Pancreas (tissue), 10 donors: ENCODE results near the gene COL4A1. TPM values are rescaled to one million over a fixed set of nuclear protein-coding genes. Genes with fewer than 3 reads are reported as not detected.

Source experiments
- ATAC-seq, 4 donors: fragments of 200-7000 bp; cut with Tn5 transposase; one replicate each; pipeline versions ENCODE4 v1.8.0 to v1.9.1; 2020; ENCODE audit warnings: mild to moderate bottlenecking in 4 of 4, moderate library complexity in 4 of 4
- DNase-seq, 6 donors: peaks; one replicate each; pipeline ENCODE4 v3.0.0-alpha.2; 2020
- FAIRE-seq: peaks from 2 replicates; lab custom pipeline; 2012; peaks lifted over from hg19 to GRCh38; lab: Jason Lieb, UNC
- H3K27ac ChIP-seq, 4 donors: fragments of 200-600 bp; sonication (generic); 1 replicate in 3 of 4; 2 replicates in 1 of 4; pipeline versions ENCODE4 v1.5.0 to v1.8.0; 2020
- H3K27me3 ChIP-seq, 4 donors: fragments of 200-600 bp; one replicate each; pipeline ENCODE4 v1.8.0; 2021
- H3K36me3 ChIP-seq, 3 donors: fragments of 200-600 bp; sonication (generic) in 1 of 3; one replicate each; pipeline versions ENCODE4 v1.5.0 to v1.8.0; 2020 to 2021
- H3K4me1 ChIP-seq, 3 donors: fragments of 200-600 bp; one replicate each; pipeline ENCODE4 v1.8.0; 2021
- H3K4me3 ChIP-seq, 4 donors: fragments of 200-600 bp; sonication (generic) in 2 of 4; one replicate each; pipeline versions ENCODE4 v1.5.0 to v1.8.0; 2020 to 2021
- H3K9me3 ChIP-seq, 4 donors: fragments of 200-600 bp; one replicate each; pipeline ENCODE4 v1.8.0; 2021
- WGBS, 2 donors: extraction: QIAGEN DNeasy Blood & Tissue Kit; methylation state at CpG; one replicate each; pipeline ENCODE4 v1.1.7; 2013; 5-methylcytosine and 5-hydroxymethylcytosine counted together
- intact Hi-C, 3 donors: fragments of 100-400 bp; cut with DNase I; formaldehyde crosslinking; loops; one replicate each; pipeline versions ENCODE4 v1.11.1 to v1.14.2; 2022
- polyA plus RNA-seq, 2 donors: library from polyadenylated mRNA; stranded (reverse); fragments of 200-250 nt; gene quantifications; one replicate each; pipeline ENCODE4 v1.2.3, GENCODE V29; 2013
- total RNA-seq, 6 donors: library from RNA; stranded (reverse); fragmentation: NEBNext Ultra II Directional in 4 of 6; extraction: Animal tissue kit (Norgen Biotek cat#: 25700) in 4 of 6; gene quantifications; one replicate each; pipeline versions ENCODE4 v1.2.1 to v1.2.4, GENCODE V29; 2021 to 2023
- TF ChIP-seq, protein P1 (sequence below), 4 donors: fragments of 200-600 bp; sonication (generic) in 3 of 4; IDR thresholded peaks; one replicate each; pipeline versions ENCODE4 v1.5.0 to v1.8.0; 2021; ENCODE audit warnings: antibody characterized with exemption in 4 of 4
- donor health status: healthy with polysubstance abuse.
- donor health status: DM: no; HTN: no; CAD: no; lungs with moderate emphysema.
- donor health status: DM: no; HTN: no; CAD: no.
- donor health status: control.
- donor health status: control.
- donor health status: Bipolar disorder and iron deficiency.
- donor health status: DM: yes; HTN: yes; CAD: no.
- donor health status: DM: no; HTN: no; CAD: no.
- donor health status: DM: no; HTN: no; CAD: no.
- donor health status: DM: yes; HTN: yes; CAD: no.

Gene COL4A1
- total and polyA plus RNA-seq, 8 donors, result 20.7 to 167 (median 35.6) TPM

DNA sequence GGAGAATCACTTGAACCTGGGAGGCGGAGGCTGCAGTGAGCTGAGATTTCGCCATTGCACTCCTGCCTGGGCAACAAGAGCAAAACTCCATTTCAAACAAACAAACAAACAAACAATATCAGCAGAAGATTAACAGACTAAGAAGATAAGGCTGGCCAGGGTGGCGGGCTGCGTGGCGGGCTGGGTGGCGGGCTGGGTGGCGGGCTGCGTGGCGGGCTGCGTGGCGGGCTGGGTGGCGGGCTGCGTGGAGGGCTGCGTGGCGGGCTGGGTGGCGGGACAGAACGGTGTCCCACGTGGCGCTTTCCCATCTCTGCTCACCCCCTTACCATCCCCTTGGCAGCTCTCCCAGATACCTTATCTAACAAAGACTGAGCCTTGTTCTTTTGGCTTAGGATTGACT lies 196.2 kb downstream of the COL4A1 start:
- TF ChIP-seq, protein P1, sequence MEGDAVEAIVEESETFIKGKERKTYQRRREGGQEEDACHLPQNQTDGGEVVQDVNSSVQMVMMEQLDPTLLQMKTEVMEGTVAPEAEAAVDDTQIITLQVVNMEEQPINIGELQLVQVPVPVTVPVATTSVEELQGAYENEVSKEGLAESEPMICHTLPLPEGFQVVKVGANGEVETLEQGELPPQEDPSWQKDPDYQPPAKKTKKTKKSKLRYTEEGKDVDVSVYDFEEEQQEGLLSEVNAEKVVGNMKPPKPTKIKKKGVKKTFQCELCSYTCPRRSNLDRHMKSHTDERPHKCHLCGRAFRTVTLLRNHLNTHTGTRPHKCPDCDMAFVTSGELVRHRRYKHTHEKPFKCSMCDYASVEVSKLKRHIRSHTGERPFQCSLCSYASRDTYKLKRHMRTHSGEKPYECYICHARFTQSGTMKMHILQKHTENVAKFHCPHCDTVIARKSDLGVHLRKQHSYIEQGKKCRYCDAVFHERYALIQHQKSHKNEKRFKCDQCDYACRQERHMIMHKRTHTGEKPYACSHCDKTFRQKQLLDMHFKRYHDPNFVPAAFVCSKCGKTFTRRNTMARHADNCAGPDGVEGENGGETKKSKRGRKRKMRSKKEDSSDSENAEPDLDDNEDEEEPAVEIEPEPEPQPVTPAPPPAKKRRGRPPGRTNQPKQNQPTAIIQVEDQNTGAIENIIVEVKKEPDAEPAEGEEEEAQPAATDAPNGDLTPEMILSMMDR (IDR thresholded peaks at IDR 0.05), result no peak
- Histone ChIP-seq H3K4me3 (no peak overlapping the region), H3K27me3 (no peaks in the 10 kb centered on the region), H3K4me1 (no peaks in the 10 kb centered on the region), H3K36me3 (no peaks in the 10 kb centered on the region), H3K27ac (no peak overlapping the region), H3K9me3 (no peaks in the 10 kb centered on the region)
- DNase-seq (no peak), FAIRE-seq (no peak), ATAC-seq (no peak)
- intact Hi-C loops, result no loop called here
- WGBS, 2 donors, result 86% methylated on average over 9 to 19 of the region's 19 CpGs

DNA sequence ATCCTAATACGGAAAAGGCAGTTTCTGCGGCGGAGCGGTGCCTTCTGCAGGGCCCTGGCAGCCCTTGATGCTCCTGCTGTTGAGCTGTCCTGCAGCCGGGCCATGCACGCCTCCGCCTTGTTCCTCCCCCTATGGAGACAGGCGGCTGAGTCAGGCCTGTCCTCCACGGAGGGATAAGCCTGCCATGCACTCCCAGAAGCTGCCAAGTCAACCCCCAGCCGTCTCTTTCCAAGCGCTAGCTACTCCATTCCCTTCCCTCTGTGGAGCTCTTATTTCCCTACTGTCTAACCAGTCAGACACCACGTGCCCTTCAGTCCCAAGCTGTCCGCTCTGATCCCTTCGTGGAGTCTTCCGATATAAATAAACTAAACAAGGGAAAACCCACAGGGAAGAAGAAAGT lies 197.0 kb downstream of the COL4A1 start:
- FAIRE-seq, result no peak
- intact Hi-C loops, result loop anchor here in 2 of 3 donors (5.0 to 10.0 kb wide), 3 partner anchors 965 to 1148 kb away; no protein-coding TSS in a partner anchor

DNA sequence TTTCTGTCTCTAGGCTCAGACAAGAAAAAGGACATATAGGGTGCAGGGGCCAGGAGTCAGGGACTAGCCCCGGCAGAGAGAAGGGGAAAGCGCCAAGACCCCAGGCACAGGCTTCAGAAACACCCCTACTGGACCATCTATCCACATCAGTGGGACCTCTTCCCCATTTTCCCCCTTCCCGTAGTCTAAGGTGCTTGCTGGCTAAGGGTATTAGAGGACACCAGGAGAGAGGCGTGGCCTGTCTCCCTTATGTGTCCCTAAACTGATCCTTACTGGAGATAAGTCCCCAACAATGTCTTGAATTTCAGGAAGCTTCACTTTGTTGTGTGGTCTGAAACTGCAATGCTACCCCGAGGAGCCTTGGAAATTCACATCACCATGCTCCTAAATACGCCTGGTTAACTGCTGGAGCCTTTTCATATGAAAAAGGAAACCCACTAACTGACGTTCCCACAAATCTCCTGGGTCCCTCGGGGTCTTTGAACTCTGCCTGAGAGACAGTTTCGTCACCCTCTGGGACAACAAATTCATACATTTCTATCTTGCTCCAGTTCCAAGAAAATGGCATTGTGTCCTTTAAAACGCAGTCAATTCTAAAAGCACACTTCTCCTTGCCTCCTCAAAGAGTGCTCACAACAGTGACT lies 197.7 kb downstream of the COL4A1 start:
- FAIRE-seq (no peak), ATAC-seq (peak in 1 of 4 donors; percentile 6), DNase-seq (no peak)
- H3K4me1 ChIP-seq, result peaks cover 0 to 3% (median 0%) of the 10 kb centered on the region in 3 donors
- H3K27me3 ChIP-seq, result no peaks in the 10 kb centered on the region
- no peak overlapping the region for H3K4me3 ChIP-seq
- no peaks in the 10 kb centered on the region for H3K9me3 ChIP-seq
- intact Hi-C loops, result loop anchor here in 2 of 3 donors (5.0 to 10.0 kb wide), 3 partner anchors 964 to 1147 kb away; no protein-coding TSS in a partner anchor
- H3K36me3 ChIP-seq, result no peaks in the 10 kb centered on the region
- no peak overlapping the region for H3K27ac ChIP-seq
- 40 to 43% methylated on average over 10 of the region's 10 CpGs for WGBS, 2 donors
- TF ChIP-seq, protein P1 (IDR thresholded peaks at IDR 0.05), result no peak

More for the DNA sequence above, 197.0 kb downstream of the COL4A1 start:
- Histone ChIP-seq H3K4me3 (no peak overlapping the region), H3K36me3 (no peaks in the 10 kb centered on the region), H3K4me1 (peaks cover 0 to 3% (median 0%) of the 10 kb centered on the region in 3 donors), H3K9me3 (no peaks in the 10 kb centered on the region), H3K27me3 (no peaks in the 10 kb centered on the region), H3K27ac (no peak overlapping the region)
- 56 to 63% methylated on average over 15 of the region's 15 CpGs for WGBS, 2 donors
- peak in 3 of 4 donors; percentile 38 to 57 (median 42) for ATAC-seq
- TF ChIP-seq, protein P1 (IDR thresholded peaks at IDR 0.05), result no peak
- DNase-seq, result no peak

DNA sequence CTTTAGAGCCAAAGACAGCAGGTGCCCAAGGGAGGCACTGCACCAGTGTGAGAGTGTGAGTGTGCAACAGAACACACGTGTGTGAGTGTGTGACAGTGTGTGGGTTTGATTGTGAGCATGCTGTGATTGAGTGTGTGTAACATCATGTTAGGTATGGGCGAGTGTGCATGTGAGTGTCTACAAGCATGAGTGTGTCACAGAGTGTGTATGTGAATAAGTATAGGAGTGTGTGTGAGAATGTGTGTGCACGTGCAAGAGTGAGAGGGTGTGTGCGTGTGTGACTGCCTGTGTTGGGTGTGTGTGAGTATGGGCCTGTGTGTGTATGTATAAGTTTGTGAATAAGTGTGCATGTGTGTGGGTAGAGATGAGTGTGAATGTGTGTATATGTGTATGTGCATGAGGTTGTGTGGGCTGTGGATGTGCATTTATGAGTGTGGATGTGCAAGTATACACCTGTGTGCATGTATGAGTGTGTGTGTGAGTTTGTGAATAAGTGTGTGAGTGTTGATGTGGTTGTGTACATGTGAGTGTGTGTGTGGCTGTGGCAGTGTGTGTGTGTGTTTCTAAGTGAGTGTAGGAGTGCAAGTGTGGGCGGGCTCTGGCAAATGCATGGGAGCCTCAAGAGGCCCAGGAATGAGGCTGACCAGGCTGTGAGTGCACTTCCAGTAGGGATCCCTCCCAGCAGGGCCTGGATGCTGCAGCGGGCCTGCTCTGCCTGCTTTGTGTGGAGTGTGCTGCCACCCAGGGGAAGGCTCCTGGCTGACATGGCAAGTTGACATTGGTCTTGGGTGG lies 198.4 kb downstream of the COL4A1 start:
- WGBS, 2 donors, result 58 to 68% methylated on average over 6 of the region's 6 CpGs
- H3K4me3 ChIP-seq, result no peak overlapping the region
- no peaks in the 10 kb centered on the region for H3K27me3 ChIP-seq
- TF ChIP-seq, protein P1 (IDR thresholded peaks at IDR 0.05), result peak in 3 of 4 donors; percentile 29 to 50 (median 34)
- ATAC-seq, result peak; percentile 86 to 96 (median 93)
- intact Hi-C loops, result loop anchor here in 2 of 3 donors (5.0 to 10.0 kb wide), 3 partner anchors 964 to 1146 kb away; no protein-coding TSS in a partner anchor
- H3K4me1 ChIP-seq, result peaks cover 0 to 3% (median 0%) of the 10 kb centered on the region in 3 donors
- peak; percentile 52 to 89 (median 76) for DNase-seq
- no peaks in the 10 kb centered on the region for H3K9me3 ChIP-seq
- H3K27ac ChIP-seq, result no peak overlapping the region
- no peaks in the 10 kb centered on the region for H3K36me3 ChIP-seq
- no peak for FAIRE-seq
